SK-N-SH (cell line): ENCODE data around the gene MAPKBP1.

Experiments
- NFIC ChIP-seq: IDR thresholded peaks from 2 replicates; pipeline ENCODE4 v1.4.0; 2012; ENCODE audit warnings: borderline replicate concordance
- POLR2AphosphoS5 ChIP-seq: IDR thresholded peaks from 2 replicates; pipeline ENCODE4 v1.6.1; 2012; ENCODE audit warnings: low read depth, low read length
- YY1 ChIP-seq: IDR thresholded peaks from 2 replicates; pipeline ENCODE4 v1.4.0; 2012; ENCODE audit warnings: low read depth, mild to moderate bottlenecking
- TF ChIP-seq, protein P1 (sequence below): fragments of 200-600 bp; sonication (generic); IDR thresholded peaks from 2 replicates; pipeline ENCODE4 v1.6.1; 2017; ENCODE audit warnings: antibody characterized with exemption, mild to moderate bottlenecking, moderate library complexity
- TF ChIP-seq, protein P2 (sequence below): IDR thresholded peaks from 2 replicates; pipeline ENCODE4 v1.4.0; 2012; ENCODE audit warnings: low read depth, borderline replicate concordance

DNA sequence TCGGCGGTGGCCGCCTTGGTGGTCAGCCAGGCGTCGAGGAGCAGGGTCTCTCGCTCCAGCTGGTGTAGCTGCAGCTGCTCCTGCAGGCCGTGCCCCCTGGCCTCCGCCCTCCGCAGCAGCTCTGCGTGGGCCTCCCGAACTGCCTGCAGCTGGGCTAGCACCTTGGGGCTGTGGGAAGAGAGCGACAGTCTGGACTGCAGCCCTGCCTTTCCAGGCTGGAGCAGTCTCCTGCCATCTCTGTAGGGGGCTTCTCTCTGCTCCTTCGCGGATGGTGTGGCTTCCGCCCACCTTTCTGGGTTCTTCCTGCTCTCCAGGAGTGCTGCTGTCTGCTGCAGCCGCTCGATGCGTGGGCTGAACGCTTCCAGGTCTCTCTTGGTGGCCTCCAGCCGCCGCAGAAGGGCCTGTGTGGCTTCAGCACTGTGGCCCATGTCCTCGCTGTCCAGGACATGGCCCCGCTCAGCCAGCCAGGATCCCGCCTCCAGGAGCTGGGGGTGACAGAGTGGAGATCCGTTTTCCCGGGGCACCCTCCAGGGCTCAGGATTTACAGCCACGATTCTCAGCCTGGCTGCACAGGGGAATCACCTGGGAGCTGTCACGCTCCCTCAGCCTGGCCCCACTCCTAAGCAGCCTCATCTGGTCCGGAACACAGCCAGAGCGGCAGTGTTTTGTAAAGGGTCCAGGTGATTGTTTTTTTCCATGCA is 81.1 kb downstream of the MAPKBP1 start:
- TF ChIP-seq, protein P1, sequence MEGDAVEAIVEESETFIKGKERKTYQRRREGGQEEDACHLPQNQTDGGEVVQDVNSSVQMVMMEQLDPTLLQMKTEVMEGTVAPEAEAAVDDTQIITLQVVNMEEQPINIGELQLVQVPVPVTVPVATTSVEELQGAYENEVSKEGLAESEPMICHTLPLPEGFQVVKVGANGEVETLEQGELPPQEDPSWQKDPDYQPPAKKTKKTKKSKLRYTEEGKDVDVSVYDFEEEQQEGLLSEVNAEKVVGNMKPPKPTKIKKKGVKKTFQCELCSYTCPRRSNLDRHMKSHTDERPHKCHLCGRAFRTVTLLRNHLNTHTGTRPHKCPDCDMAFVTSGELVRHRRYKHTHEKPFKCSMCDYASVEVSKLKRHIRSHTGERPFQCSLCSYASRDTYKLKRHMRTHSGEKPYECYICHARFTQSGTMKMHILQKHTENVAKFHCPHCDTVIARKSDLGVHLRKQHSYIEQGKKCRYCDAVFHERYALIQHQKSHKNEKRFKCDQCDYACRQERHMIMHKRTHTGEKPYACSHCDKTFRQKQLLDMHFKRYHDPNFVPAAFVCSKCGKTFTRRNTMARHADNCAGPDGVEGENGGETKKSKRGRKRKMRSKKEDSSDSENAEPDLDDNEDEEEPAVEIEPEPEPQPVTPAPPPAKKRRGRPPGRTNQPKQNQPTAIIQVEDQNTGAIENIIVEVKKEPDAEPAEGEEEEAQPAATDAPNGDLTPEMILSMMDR: no peak
- TF ChIP-seq YY1: no peak
- TF ChIP-seq NFIC: no peak
- TF ChIP-seq, protein P2, sequence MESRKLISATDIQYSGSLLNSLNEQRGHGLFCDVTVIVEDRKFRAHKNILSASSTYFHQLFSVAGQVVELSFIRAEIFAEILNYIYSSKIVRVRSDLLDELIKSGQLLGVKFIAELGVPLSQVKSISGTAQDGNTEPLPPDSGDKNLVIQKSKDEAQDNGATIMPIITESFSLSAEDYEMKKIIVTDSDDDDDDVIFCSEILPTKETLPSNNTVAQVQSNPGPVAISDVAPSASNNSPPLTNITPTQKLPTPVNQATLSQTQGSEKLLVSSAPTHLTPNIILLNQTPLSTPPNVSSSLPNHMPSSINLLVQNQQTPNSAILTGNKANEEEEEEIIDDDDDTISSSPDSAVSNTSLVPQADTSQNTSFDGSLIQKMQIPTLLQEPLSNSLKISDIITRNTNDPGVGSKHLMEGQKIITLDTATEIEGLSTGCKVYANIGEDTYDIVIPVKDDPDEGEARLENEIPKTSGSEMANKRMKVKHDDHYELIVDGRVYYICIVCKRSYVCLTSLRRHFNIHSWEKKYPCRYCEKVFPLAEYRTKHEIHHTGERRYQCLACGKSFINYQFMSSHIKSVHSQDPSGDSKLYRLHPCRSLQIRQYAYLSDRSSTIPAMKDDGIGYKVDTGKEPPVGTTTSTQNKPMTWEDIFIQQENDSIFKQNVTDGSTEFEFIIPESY: no peak
- no peak for TF ChIP-seq POLR2AphosphoS5
